Mesenchymal stem cell (in vitro differentiated cells and primary cell): ENCODE results near the gene LRP6.

Experiments used
- DNase-seq: peaks from one replicate; pipeline ENCODE4 v3.0.0-alpha.2; 2013
- H2AFZ ChIP-seq: one replicate; pipeline ENCODE4 v1.6.1; 2013; ENCODE audit warnings: low read depth, mild to moderate bottlenecking, control low read depth, inconsistent platforms, low read length, moderate library complexity
- H2AK5ac ChIP-seq: 2 replicates; pipeline ENCODE4 v1.6.1; 2013; ENCODE audit warnings: low read length, moderate library complexity, mild to moderate bottlenecking, inconsistent platforms; ENCODE audit not compliant: severe bottlenecking
- H2BK120ac ChIP-seq: one replicate; pipeline ENCODE4 v1.6.1; 2013; ENCODE audit warnings: low read depth, mild to moderate bottlenecking, inconsistent platforms, low read length, moderate library complexity
- H2BK12ac ChIP-seq, 2 experiments: one replicate each; pipeline ENCODE4 v1.6.1; 2013; ENCODE audit warnings: inconsistent platforms in 2 of 2, low read length in 2 of 2, mild to moderate bottlenecking in 2 of 2, moderate library complexity in 2 of 2, control low read depth in 1 of 2
- H2BK15ac ChIP-seq: one replicate; pipeline ENCODE4 v1.6.1; 2013; ENCODE audit warnings: mild to moderate bottlenecking, low read depth, inconsistent platforms; ENCODE audit not compliant: poor library complexity, severe bottlenecking
- H2BK5ac ChIP-seq: 2 replicates; pipeline ENCODE4 v1.6.1; 2013; ENCODE audit warnings: low read depth, mild to moderate bottlenecking, low read length, control low read depth, inconsistent platforms; ENCODE audit not compliant: poor library complexity, severe bottlenecking
- H3K14ac ChIP-seq, 2 experiments: one replicate each; pipeline ENCODE4 v1.6.1; 2013; ENCODE audit warnings: inconsistent platforms in 2 of 2, low read length in 2 of 2, control low read depth in 1 of 2, mild to moderate bottlenecking in 1 of 2, moderate library complexity in 1 of 2
- H3K18ac ChIP-seq, 2 experiments: one replicate each; pipeline ENCODE4 v1.6.1; 2013; ENCODE audit warnings: inconsistent platforms in 2 of 2, low read length in 2 of 2, control low read depth in 1 of 2, low read depth in 1 of 2, mild to moderate bottlenecking in 1 of 2
- H3K23ac ChIP-seq, 2 experiments: one replicate each; pipeline ENCODE4 v1.6.1; 2013; ENCODE audit warnings: inconsistent platforms in 2 of 2, low read length in 2 of 2, mild to moderate bottlenecking in 2 of 2, moderate library complexity in 2 of 2, control low read depth in 1 of 2
- H3K27ac ChIP-seq: 2 replicates; pipeline ENCODE4 v1.5.1; 2013; ENCODE audit warnings: mild to moderate bottlenecking, moderate library complexity, low read length, control low read depth, inconsistent platforms; ENCODE audit not compliant: poor library complexity, severe bottlenecking
- H3K27me3 ChIP-seq, 2 experiments: 2 replicates each; pipeline versions ENCODE4 v1.6.1 to v1.7.0; 2013; ENCODE audit warnings: low read length in 2 of 2, mild to moderate bottlenecking in 2 of 2, moderate library complexity in 2 of 2, control low read depth in 1 of 2, inconsistent platforms in 1 of 2; ENCODE audit not compliant: control insufficient read depth in 1 of 2, insufficient read depth in 1 of 2
- H3K36me3 ChIP-seq, 2 experiments: 2 replicates each; pipeline versions ENCODE4 v1.6.1 to v1.7.0; 2013; ENCODE audit warnings: low read length in 2 of 2, control low read depth in 1 of 2, inconsistent platforms in 1 of 2, low read depth in 1 of 2, mild to moderate bottlenecking in 1 of 2; ENCODE audit not compliant: insufficient read depth in 2 of 2, control insufficient read depth in 1 of 2
- H3K4ac ChIP-seq, 2 experiments: one replicate each; pipeline ENCODE4 v1.6.1; 2013; ENCODE audit warnings: inconsistent platforms in 2 of 2, low read length in 2 of 2, mild to moderate bottlenecking in 2 of 2, moderate library complexity in 2 of 2, control low read depth in 1 of 2, low read depth in 1 of 2
- H3K4me1 ChIP-seq: 2 replicates; pipeline ENCODE4 v1.6.1; 2013; ENCODE audit warnings: low read depth, low read length, control low read depth; ENCODE audit not compliant: control insufficient read depth, insufficient read depth
- H3K4me2 ChIP-seq: 2 replicates; pipeline ENCODE4 v1.6.1; 2013; ENCODE audit warnings: low read length, mild to moderate bottlenecking, inconsistent platforms; ENCODE audit not compliant: poor library complexity, severe bottlenecking
- H3K4me3 ChIP-seq, 2 experiments: 2 replicates each; pipeline versions ENCODE4 v1.5.1 to v1.7.0; 2013; ENCODE audit warnings: low read length in 2 of 2, mild to moderate bottlenecking in 2 of 2, control low read depth in 1 of 2, low read depth in 1 of 2; ENCODE audit not compliant: insufficient read depth in 1 of 2
- H3K79me1 ChIP-seq: replicated peaks from 2 replicates; pipeline ENCODE4 v1.6.1; 2013; ENCODE audit warnings: mild to moderate bottlenecking, control low read depth, low read length, inconsistent platforms; ENCODE audit not compliant: poor library complexity, severe bottlenecking
- H3K9ac ChIP-seq: 2 replicates; pipeline ENCODE4 v1.7.0; 2013; ENCODE audit warnings: mild to moderate bottlenecking, low read length, moderate library complexity
- H3K9me3 ChIP-seq: 2 replicates; pipeline ENCODE4 v1.7.0; 2013; ENCODE audit warnings: mild to moderate bottlenecking, low read length; ENCODE audit not compliant: control insufficient read depth
- H4K8ac ChIP-seq: one replicate; pipeline ENCODE4 v1.6.1; 2013; ENCODE audit warnings: inconsistent platforms, mild to moderate bottlenecking, low read length, moderate library complexity
- H4K91ac ChIP-seq: one replicate; pipeline ENCODE4 v1.6.1; 2013; ENCODE audit warnings: mild to moderate bottlenecking, low read length, inconsistent platforms
- WGBS: methylation state at CpG from one replicate; pipeline ENCODE4 v1.1.7; 2013; ENCODE audit warnings: mixed read lengths; 5-methylcytosine and 5-hydroxymethylcytosine counted together

LRP6 gene

GRCh38 chr12:12290206-12290605, 23.4 kb upstream of the LRP6 start:
- no peak overlapping the region for H2AFZ ChIP-seq
- no peaks in the 10 kb centered on the region for H3K9me3 ChIP-seq
- no peak overlapping the region for H3K14ac ChIP-seq
- no peak overlapping the region for H3K4ac ChIP-seq
- H3K4me2 ChIP-seq, result no peak overlapping the region
- H2AK5ac ChIP-seq, result no peak overlapping the region
- H3K9ac ChIP-seq, result no peak overlapping the region
- H3K23ac ChIP-seq, result no peak overlapping the region
- H3K4me1 ChIP-seq, result peaks cover 5% of the 10 kb centered on the region
- H3K79me1 ChIP-seq, result no peaks in the 10 kb centered on the region
- DNase-seq, result no peak
- no peak overlapping the region for H2BK5ac ChIP-seq
- no peak overlapping the region for H4K8ac ChIP-seq
- H3K27me3 ChIP-seq, result peaks cover 0 to 10% of the 10 kb centered on the region in 2 experiments
- H3K18ac ChIP-seq, result no peak overlapping the region
- H2BK12ac ChIP-seq, result no peak overlapping the region
- H2BK15ac ChIP-seq, result no peak overlapping the region
- no peak overlapping the region for H3K4me3 ChIP-seq
- 50% methylated on average over 1 of the region's 1 CpG for WGBS
- no peak overlapping the region for H3K27ac ChIP-seq
- H3K36me3 ChIP-seq, result no peaks in the 10 kb centered on the region
- H4K91ac ChIP-seq, result no peak overlapping the region
- H2BK120ac ChIP-seq, result no peak overlapping the region

DNA sequence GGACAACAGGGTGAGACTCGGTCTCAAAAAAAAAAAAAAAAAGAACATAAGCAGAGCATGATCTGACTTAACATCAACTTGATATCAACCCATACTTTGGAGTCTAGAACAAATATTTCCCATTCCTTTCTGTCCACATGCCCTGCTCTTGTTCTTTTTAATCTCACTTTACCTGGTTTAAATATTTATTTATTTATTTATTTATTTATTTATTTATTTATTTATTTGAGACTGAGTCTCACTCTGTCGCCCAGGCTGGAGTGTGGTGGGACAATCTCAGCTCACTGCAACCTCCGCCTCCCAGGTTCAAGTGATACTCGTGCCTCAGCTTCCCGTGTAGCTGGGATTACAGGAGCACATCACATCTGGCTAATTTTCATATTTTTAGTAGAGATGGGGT, 19.6 kb upstream of the LRP6 start:
- Histone ChIP-seq H2BK12ac (no peak overlapping the region), H3K18ac (no peak overlapping the region), H3K4me3 (no peak overlapping the region), H3K4ac (no peak overlapping the region), H2AFZ (no peak overlapping the region), H3K36me3 (no peaks in the 10 kb centered on the region), H3K9ac (no peak overlapping the region), H3K27ac (no peak overlapping the region), H3K27me3 (peaks cover 0 to 10% of the 10 kb centered on the region in 2 experiments), H2AK5ac (no peak overlapping the region), H3K9me3 (no peaks in the 10 kb centered on the region), H3K4me2 (no peak overlapping the region), H3K4me1 (peaks cover 2% of the 10 kb centered on the region), H4K91ac (no peak overlapping the region), H2BK15ac (no peak overlapping the region), H4K8ac (no peak overlapping the region), H3K79me1 (no peaks in the 10 kb centered on the region), H3K14ac (no peak overlapping the region), H2BK5ac (no peak overlapping the region), H3K23ac (no peak overlapping the region), H2BK120ac (no peak overlapping the region)
- no peak for DNase-seq
- 96% methylated on average over 4 of the region's 5 CpGs for WGBS

- no peak overlapping the region for H3K14ac ChIP-seq
- no peaks in the 10 kb centered on the region for H3K36me3 ChIP-seq
- H3K4me1 ChIP-seq, result peaks cover 2% of the 10 kb centered on the region
- peak; percentile 74 for DNase-seq
- WGBS, result 80% methylated on average over 6 of the region's 7 CpGs
- H3K23ac ChIP-seq, result no peak overlapping the region
- no peak overlapping the region for H2AK5ac ChIP-seq
- H2BK15ac ChIP-seq, result no peak overlapping the region
- H2BK12ac ChIP-seq, result no peak overlapping the region
- H3K27me3 ChIP-seq, result peaks cover 0 to 4% of the 10 kb centered on the region in 2 experiments
- no peak overlapping the region for H2BK5ac ChIP-seq
- no peak overlapping the region for H4K8ac ChIP-seq
- no peak overlapping the region for H3K27ac ChIP-seq
- no peaks in the 10 kb centered on the region for H3K79me1 ChIP-seq
- no peak overlapping the region for H3K4me3 ChIP-seq
- no peak overlapping the region for H2AFZ ChIP-seq
- no peak overlapping the region for H3K4ac ChIP-seq
- no peak overlapping the region for H4K91ac ChIP-seq
- peak overlapping the region; percentile 4 for H3K9ac ChIP-seq
- no peak overlapping the region for H3K4me2 ChIP-seq
- no peaks in the 10 kb centered on the region for H3K9me3 ChIP-seq
- no peak overlapping the region for H2BK120ac ChIP-seq
- H3K18ac ChIP-seq, result no peak overlapping the region
Observed at GRCh38 chr12:12282761-12283425, 16.0 kb upstream of the LRP6 start.

GRCh38 chr12:12282202-12282601, 15.4 kb upstream of the LRP6 start:
- H2BK120ac ChIP-seq, result no peak overlapping the region
- no peak overlapping the region for H3K23ac ChIP-seq
- H2BK15ac ChIP-seq, result no peak overlapping the region
- DNase-seq, result no peak
- H4K91ac ChIP-seq, result no peak overlapping the region
- H3K79me1 ChIP-seq, result no peaks in the 10 kb centered on the region
- H3K18ac ChIP-seq, result no peak overlapping the region
- no peak overlapping the region for H3K4ac ChIP-seq
- no peak overlapping the region for H3K4me2 ChIP-seq
- no peak overlapping the region for H3K4me3 ChIP-seq
- H3K9ac ChIP-seq, result no peak overlapping the region
- no peaks in the 10 kb centered on the region for H3K36me3 ChIP-seq
- WGBS, result 94% methylated on average over 3 of the region's 3 CpGs
- H3K9me3 ChIP-seq, result no peaks in the 10 kb centered on the region
- peaks cover 0 to 2% of the 10 kb centered on the region in 2 experiments for H3K27me3 ChIP-seq
- H2AFZ ChIP-seq, result no peak overlapping the region
- no peak overlapping the region for H3K27ac ChIP-seq
- no peak overlapping the region for H2BK5ac ChIP-seq
- no peak overlapping the region for H4K8ac ChIP-seq
- H2AK5ac ChIP-seq, result no peak overlapping the region
- no peak overlapping the region for H3K14ac ChIP-seq
- H2BK12ac ChIP-seq, result no peak overlapping the region
- H3K4me1 ChIP-seq, result peaks cover 2% of the 10 kb centered on the region
